Measurements from ENCODE around the gene EPHA10. TPM values are rescaled to one million over a fixed set of nuclear protein-coding genes. Genes with fewer than 3 reads are reported as not detected.

Gene EPHA10
- total and polyA plus RNA-seq, 2 experiments from 2014 or later: not detected

DNA sequence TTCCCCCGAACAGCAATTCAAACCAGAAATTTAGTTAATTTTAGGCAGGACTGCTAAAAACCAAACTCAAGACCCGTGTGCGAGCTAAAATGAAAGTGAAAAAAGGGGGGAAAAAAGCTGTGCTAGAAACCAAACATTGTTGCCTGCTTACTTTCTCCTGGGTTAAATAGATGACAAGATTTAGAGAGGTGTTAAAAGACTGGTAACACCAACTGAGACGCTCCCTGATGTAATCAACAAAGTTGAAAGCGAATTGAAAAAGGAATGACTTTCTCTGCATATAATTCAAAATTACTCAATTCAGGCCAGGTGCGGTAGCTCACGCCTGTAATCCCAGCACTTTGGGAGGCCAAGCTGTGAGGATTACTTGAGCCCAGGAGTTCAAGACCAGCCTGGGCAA is 65.8 kb downstream of the EPHA10 start:
- Histone ChIP-seq H2AFZ (no peak overlapping the region), H3K36me3 (ENCODE audit: low read depth) (no peaks in the 10 kb centered on the region), H3K4me3 (no peak overlapping the region), H3K4me1 (ENCODE audit: insufficient read depth) (no peaks in the 10 kb centered on the region), H3K27me3 (replicated peaks; ENCODE audit: insufficient read depth) (no peaks in the 10 kb centered on the region), H3K9me2 (ENCODE audit: insufficient read depth) (no peaks in the 10 kb centered on the region), H4K20me1 (ENCODE audit: insufficient read depth) (no peaks in the 10 kb centered on the region), H3K9me3 (ENCODE audit: low read depth) (no peaks in the 10 kb centered on the region), H3F3A (ENCODE audit: insufficient read depth) (peaks cover 2% of the 10 kb centered on the region; the same call in 1 of the 2 replicates), H3K27ac (no peak overlapping the region), H3K79me2 (ENCODE audit: insufficient read depth) (peaks cover 20% of the 10 kb centered on the region), H3K4me2 (ENCODE audit: unreplicated experiment) (no peak overlapping the region), H3K9ac (no peak overlapping the region)
- 95 to 98% methylated on average over 7 of the region's 7 CpGs for WGBS, 2 experiments (ENCODE audit: low coverage in 1 of 2, low lambda C conversion rate in 2 of 2, missing lambda C conversion rate in 2 of 2)
- DNase-seq: no peak
- TF ChIP-seq EZH2 (IDR thresholded peaks at IDR 0.05; ENCODE audit: insufficient read depth, poor library complexity, severe bottlenecking) (no peak), EZH2phosphoT487 (IDR thresholded peaks at IDR 0.05; ENCODE audit: insufficient read depth, low read depth) (no peak)
- in situ Hi-C loops (cut with MboI): no loop called here

DNA sequence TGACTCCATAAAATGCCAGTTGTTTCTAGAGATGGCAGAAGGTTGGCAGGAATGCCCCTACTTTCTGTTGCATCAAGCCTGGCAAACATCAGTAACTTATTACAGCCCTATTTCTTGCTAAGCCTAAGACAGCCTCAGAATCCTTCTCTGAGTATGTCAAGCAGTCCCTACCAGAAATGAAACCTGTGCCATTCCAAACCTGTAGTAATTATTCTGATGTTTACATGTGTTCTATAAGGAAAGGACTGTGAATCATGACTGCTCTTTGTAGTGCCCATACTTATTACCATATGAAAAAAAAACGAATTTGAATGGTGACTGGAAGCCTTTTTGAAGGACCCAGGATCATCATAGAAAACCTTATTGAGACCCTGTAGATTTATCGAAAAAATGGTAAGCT is 67.2 kb downstream of the EPHA10 start:
- Histone ChIP-seq H2AFZ (no peak overlapping the region), H3K9ac (no peak overlapping the region), H3K27ac (no peak overlapping the region), H3K27me3 (replicated peaks; ENCODE audit: insufficient read depth) (no peaks in the 10 kb centered on the region), H3K9me3 (ENCODE audit: low read depth) (no peaks in the 10 kb centered on the region), H3K36me3 (ENCODE audit: low read depth) (no peaks in the 10 kb centered on the region), H3K4me3 (no peak overlapping the region), H3K4me1 (ENCODE audit: insufficient read depth) (no peaks in the 10 kb centered on the region), H3K79me2 (ENCODE audit: insufficient read depth) (peaks cover 33% of the 10 kb centered on the region), H3K4me2 (ENCODE audit: unreplicated experiment) (no peak overlapping the region), H4K20me1 (ENCODE audit: insufficient read depth) (no peaks in the 10 kb centered on the region), H3K9me2 (ENCODE audit: insufficient read depth) (no peaks in the 10 kb centered on the region), H3F3A (ENCODE audit: insufficient read depth) (no peaks in the 10 kb centered on the region)
- 66 to 76% methylated on average over 2 of the region's 2 CpGs for WGBS, 2 experiments (ENCODE audit: low coverage in 1 of 2, low lambda C conversion rate in 2 of 2, missing lambda C conversion rate in 2 of 2)
- in situ Hi-C loops (cut with MboI): no loop called here
- TF ChIP-seq EZH2 (IDR thresholded peaks at IDR 0.05; ENCODE audit: insufficient read depth, poor library complexity, severe bottlenecking) (no peak), EZH2phosphoT487 (IDR thresholded peaks at IDR 0.05; ENCODE audit: insufficient read depth, low read depth) (no peak)
- no peak for DNase-seq

DNA sequence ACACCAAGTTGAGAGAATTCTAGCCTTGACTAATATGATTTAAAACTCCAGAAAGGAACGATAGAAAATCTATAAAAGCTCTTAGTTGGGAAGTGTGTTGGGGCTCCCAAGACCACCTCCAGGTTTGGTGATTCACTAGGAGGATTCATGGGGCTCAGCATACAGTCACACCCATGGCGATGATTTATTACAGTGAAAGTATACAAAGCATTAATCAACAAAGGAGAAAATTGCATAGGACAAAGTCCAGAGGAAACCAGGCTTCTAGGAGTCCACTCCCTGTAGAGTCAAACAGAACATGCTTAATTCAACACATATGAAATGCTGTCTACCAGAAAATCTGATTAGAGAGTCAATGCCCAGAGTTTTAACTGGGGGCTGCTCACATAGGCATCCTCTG is 67.8 kb downstream of the EPHA10 start:
- Histone ChIP-seq H3F3A (ENCODE audit: insufficient read depth) (no peaks in the 10 kb centered on the region), H3K9ac (no peak overlapping the region), H3K4me3 (no peak overlapping the region), H3K27me3 (replicated peaks; ENCODE audit: insufficient read depth) (no peaks in the 10 kb centered on the region), H3K9me3 (ENCODE audit: low read depth) (no peaks in the 10 kb centered on the region), H3K79me2 (ENCODE audit: insufficient read depth) (peaks cover 36% of the 10 kb centered on the region), H2AFZ (no peak overlapping the region), H3K27ac (no peak overlapping the region), H3K4me2 (ENCODE audit: unreplicated experiment) (no peak overlapping the region), H3K4me1 (ENCODE audit: insufficient read depth) (no peaks in the 10 kb centered on the region), H3K9me2 (ENCODE audit: insufficient read depth) (no peaks in the 10 kb centered on the region), H3K36me3 (ENCODE audit: low read depth) (no peaks in the 10 kb centered on the region), H4K20me1 (ENCODE audit: insufficient read depth) (no peaks in the 10 kb centered on the region)
- in situ Hi-C loops (cut with MboI): no loop called here
- TF ChIP-seq EZH2 (IDR thresholded peaks at IDR 0.05; ENCODE audit: insufficient read depth, poor library complexity, severe bottlenecking) (no peak), EZH2phosphoT487 (IDR thresholded peaks at IDR 0.05; ENCODE audit: insufficient read depth, low read depth) (no peak)
- WGBS, 2 experiments (ENCODE audit: low coverage in 1 of 2, low lambda C conversion rate in 2 of 2, missing lambda C conversion rate in 2 of 2): 96 to 98% methylated on average over 2 of the region's 2 CpGs
- no peak for DNase-seq

DNA sequence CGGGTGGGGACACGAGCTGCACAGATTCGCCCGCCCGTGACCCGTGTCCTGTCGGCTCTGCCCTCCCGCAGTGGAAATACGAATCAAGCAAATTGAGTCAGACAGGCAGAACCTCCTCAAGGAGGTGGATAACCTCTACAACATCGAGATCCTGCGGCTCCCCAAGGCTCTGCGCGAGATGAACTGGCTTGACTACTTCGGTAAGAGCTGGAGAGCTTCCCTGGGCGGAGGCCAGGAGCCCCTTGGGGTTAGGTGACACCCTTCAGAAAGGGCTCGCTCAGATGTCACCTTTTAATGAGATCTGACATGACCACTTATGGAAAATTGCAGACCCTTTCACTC is 72.1 kb downstream of the EPHA10 start:
- H3K79me2 ChIP-seq (ENCODE audit: insufficient read depth): peaks cover 69% of the 10 kb centered on the region

More for the DNA sequence above, 72.1 kb downstream of the EPHA10 start:
- peaks cover 21% of the 10 kb centered on the region for H3K4me1 ChIP-seq (ENCODE audit: insufficient read depth)
- DNase-seq: no peak
- no peaks in the 10 kb centered on the region for H3K9me2 ChIP-seq (ENCODE audit: insufficient read depth)
- WGBS, 2 experiments (ENCODE audit: low coverage in 1 of 2, low lambda C conversion rate in 2 of 2, missing lambda C conversion rate in 2 of 2): 7 to 13% methylated on average over 8 to 16 of the region's 16 CpGs
- H4K20me1 ChIP-seq (ENCODE audit: insufficient read depth): no peaks in the 10 kb centered on the region
- H3K27ac ChIP-seq: peak overlapping the region; percentile 28; the same call in 1 of the 2 replicates
- H2AFZ ChIP-seq: peak overlapping the region; percentile 97
- H3K9me3 ChIP-seq (ENCODE audit: low read depth): no peaks in the 10 kb centered on the region
- H3K27me3 ChIP-seq (replicated peaks; ENCODE audit: insufficient read depth): no peaks in the 10 kb centered on the region
- peak overlapping the region; percentile 81 for H3K4me2 ChIP-seq (ENCODE audit: unreplicated experiment)
- in situ Hi-C loops (cut with MboI): no loop called here
- peaks cover 11% of the 10 kb centered on the region; the same call in 1 of the 2 replicates for H3F3A ChIP-seq (ENCODE audit: insufficient read depth)
- no peak for TF ChIP-seq EZH2 (IDR thresholded peaks at IDR 0.05; ENCODE audit: insufficient read depth, poor library complexity, severe bottlenecking)
- TF ChIP-seq EZH2phosphoT487 (IDR thresholded peaks at IDR 0.05; ENCODE audit: insufficient read depth, low read depth): no peak
- H3K36me3 ChIP-seq (ENCODE audit: low read depth): no peaks in the 10 kb centered on the region
- peak overlapping the region; percentile 85 for H3K4me3 ChIP-seq
- H3K9ac ChIP-seq: peak overlapping the region; percentile 79
